ENCODE measurements around the gene TMEM130. TPM values are rescaled to one million over a fixed set of nuclear protein-coding genes. Genes with fewer than 3 reads are reported as not detected.

Gene TMEM130
- total and polyA plus RNA-seq, 9 donors, result 0.12 to 1.6 (median 0.73) TPM

- Histone ChIP-seq H3K4me1 (ENCODE audit: insufficient read depth) (no peaks in the 10 kb centered on the region), H3K36me3 (no peaks in the 10 kb centered on the region), H3K4me3 (no peak overlapping the region), H3K27ac (no peak overlapping the region), H3K27me3 (no peaks in the 10 kb centered on the region), H3K9me3 (no peaks in the 10 kb centered on the region)
- WGBS, 3 donors, result 87 to 89% (median 88%) methylated on average over 3 of the region's 3 CpGs
- DNase-seq, result no peak
- TF ChIP-seq POLR2A (IDR thresholded peaks at IDR 0.05), result no peak
- no peak for TF ChIP-seq CTCF (IDR thresholded peaks at IDR 0.05)
- TF ChIP-seq EP300 (IDR thresholded peaks at IDR 0.05), result no peak
- intact Hi-C loops (cut with DNase I), result no loop called here
Measured at GRCh38 chr7:98902523-98902922, 32.7 kb upstream of the TMEM130 start.

GRCh38 chr7:98900815-98901214 lies 31.0 kb upstream of the TMEM130 start:
- intact Hi-C loops (cut with DNase I), result no loop called here
- TF ChIP-seq EP300 (IDR thresholded peaks at IDR 0.05) (no peak), CTCF (IDR thresholded peaks at IDR 0.05) (no peak), POLR2A (IDR thresholded peaks at IDR 0.05) (no peak)
- no peaks in the 10 kb centered on the region for H3K4me1 ChIP-seq (ENCODE audit: insufficient read depth)
- H3K27ac ChIP-seq, result no peak overlapping the region
- no peaks in the 10 kb centered on the region for H3K27me3 ChIP-seq
- H3K9me3 ChIP-seq, result no peaks in the 10 kb centered on the region
- WGBS, 3 donors, result 90 to 95% (median 92%) methylated on average over 3 of the region's 3 CpGs
- no peaks in the 10 kb centered on the region for H3K36me3 ChIP-seq
- no peak overlapping the region for H3K4me3 ChIP-seq
- no peak for DNase-seq

GRCh38 chr7:98899816-98900215 lies 30.0 kb upstream of the TMEM130 start:
- Histone ChIP-seq H3K9me3 (no peaks in the 10 kb centered on the region), H3K4me3 (no peak overlapping the region), H3K36me3 (no peaks in the 10 kb centered on the region), H3K27me3 (no peaks in the 10 kb centered on the region), H3K27ac (no peak overlapping the region), H3K4me1 (ENCODE audit: insufficient read depth) (no peaks in the 10 kb centered on the region)
- WGBS, 3 donors, result 87 to 90% (median 90%) methylated on average over 7 of the region's 7 CpGs
- DNase-seq, result no peak
- TF ChIP-seq EP300 (IDR thresholded peaks at IDR 0.05) (no peak), POLR2A (IDR thresholded peaks at IDR 0.05) (no peak), CTCF (IDR thresholded peaks at IDR 0.05) (no peak)
- intact Hi-C loops (cut with DNase I), result no loop called here

- no peak for DNase-seq
- 94 to 95% (median 94%) methylated on average over 7 of the region's 7 CpGs for WGBS, 3 donors
- H3K27ac ChIP-seq, result no peak overlapping the region
- intact Hi-C loops (cut with DNase I), result no loop called here
- no peaks in the 10 kb centered on the region for H3K4me1 ChIP-seq (ENCODE audit: insufficient read depth)
- TF ChIP-seq EP300 (IDR thresholded peaks at IDR 0.05), result no peak
- no peak for TF ChIP-seq POLR2A (IDR thresholded peaks at IDR 0.05)
- TF ChIP-seq CTCF (IDR thresholded peaks at IDR 0.05), result no peak
- no peaks in the 10 kb centered on the region for H3K9me3 ChIP-seq
- no peaks in the 10 kb centered on the region for H3K36me3 ChIP-seq
- no peak overlapping the region for H3K4me3 ChIP-seq
- H3K27me3 ChIP-seq, result no peaks in the 10 kb centered on the region
Measured at GRCh38 chr7:98892609-98893008, 22.8 kb upstream of the TMEM130 start.

GRCh38 chr7:98887038-98887437 lies 17.2 kb upstream of the TMEM130 start:
- DNase-seq, result no peak
- Histone ChIP-seq H3K27ac (no peak overlapping the region), H3K27me3 (no peaks in the 10 kb centered on the region), H3K4me1 (ENCODE audit: insufficient read depth) (no peaks in the 10 kb centered on the region), H3K4me3 (no peak overlapping the region), H3K9me3 (no peaks in the 10 kb centered on the region), H3K36me3 (no peaks in the 10 kb centered on the region)
- intact Hi-C loops (cut with DNase I), result no loop called here
- TF ChIP-seq POLR2A (IDR thresholded peaks at IDR 0.05) (no peak), EP300 (IDR thresholded peaks at IDR 0.05) (no peak), CTCF (IDR thresholded peaks at IDR 0.05) (no peak)
